Stomach (tissue), 9 donors: Measurements from ENCODE around the gene UGGT2. TPM values are rescaled to one million over a fixed set of nuclear protein-coding genes. Genes with fewer than 3 reads are reported as not detected.

Experiments
- DNase-seq, 2 donors: peaks; one replicate each; pipeline versions ENCODE4 v3.0.0 to v3.0.0-alpha.2; 2013 to 2019
- H3K27ac ChIP-seq, 5 donors: fragments of 200-600 bp in 4 of 5; sonication (generic) in 4 of 5; one replicate each; pipeline ENCODE4 v1.5.1; 2013 to 2019; ENCODE audit warnings: mild to moderate bottlenecking in 1 of 5, moderate library complexity in 1 of 5
- H3K27me3 ChIP-seq, 3 donors: fragments of 200-600 bp; sonication (generic); one replicate each; pipeline ENCODE4 v1.5.1; 2017 to 2019; ENCODE audit warnings: mixed run types in 1 of 3
- H3K36me3 ChIP-seq, 4 donors: fragments of 200-600 bp; sonication (generic); 1 replicate in 3 of 4; 2 replicates in 1 of 4; pipeline ENCODE4 v1.5.1; 2016 to 2019
- H3K4me1 ChIP-seq, 4 donors: fragments of 200-600 bp; sonication (generic); one replicate each; pipeline ENCODE4 v1.5.1; 2016 to 2019
- H3K4me3 ChIP-seq, 4 donors: fragments of 200-600 bp; sonication (generic) in 3 of 4; one replicate each; pipeline ENCODE4 v1.5.1; 2016 to 2019; ENCODE audit warnings: mild to moderate bottlenecking in 1 of 4
- H3K9me3 ChIP-seq, 4 donors: fragments of 200-600 bp; sonication (generic); one replicate each; pipeline ENCODE4 v1.5.1; 2016 to 2019
- EP300 ChIP-seq: sonication (generic); formaldehyde crosslinking; IDR thresholded peaks from one replicate; pipeline ENCODE4 v1.6.1; 2017; ENCODE audit warnings: antibody characterized with exemption
- POLR2A ChIP-seq, 4 donors: fragments of 450-650 bp; IDR thresholded peaks; one replicate each; pipeline ENCODE4 v1.6.1; 2016; ENCODE audit warnings: antibody characterized with exemption in 4 of 4, control low read depth in 2 of 4, mild to moderate bottlenecking in 1 of 4, moderate library complexity in 1 of 4
- POLR2AphosphoS5 ChIP-seq, 3 donors: sonication (generic); formaldehyde crosslinking; IDR thresholded peaks; one replicate each; pipeline ENCODE4 v1.6.1; 2016; ENCODE audit warnings: antibody characterized with exemption in 3 of 3
- WGBS, 5 donors: extraction: QIAGEN DNeasy Blood & Tissue Kit in 3 of 5; methylation state at CpG; one replicate each; pipeline versions ENCODE4 v1.1.5 to v1.1.7; 2013 to 2018; 5-methylcytosine and 5-hydroxymethylcytosine counted together
- intact Hi-C: fragments of 100-400 bp; cut with DNase I; formaldehyde crosslinking; loops from one replicate; pipeline ENCODE4 v1.15.1; 2023; ENCODE audit warnings: low total_unique reads
- polyA plus RNA-seq, 3 donors: library from polyadenylated mRNA; stranded (reverse); fragments of 200-250 nt; gene quantifications; one replicate each; pipeline ENCODE4 v1.2.3, GENCODE V29; 2013
- total RNA-seq, 5 donors: library from RNA; depleted of rRNA; stranded (reverse); fragments of >200 nt; gene quantifications; one replicate each; pipeline versions ENCODE4 v1.1.0 to v1.2.3, GENCODE V29; 2014 to 2016
- TF ChIP-seq, protein P1 (sequence below), 7 experiments: fragments of 450-650 bp in 4 of 7; fragments of 200-600 bp in 3 of 7; sonication (generic) in 3 of 7; IDR thresholded peaks; one replicate each; pipeline ENCODE4 v1.5.1; 2016 to 2019; ENCODE audit warnings: antibody characterized with exemption in 7 of 7, control low read depth in 2 of 7, mild to moderate bottlenecking in 1 of 7
- donor health status: healthy with polysubstance abuse.
- donor health status: Bipolar disorder and iron deficiency.
- donor health status: healthy.

The UGGT2 gene
- total and polyA plus RNA-seq, 8 donors, result 2.1 to 140 (median 21.6) TPM

DNA sequence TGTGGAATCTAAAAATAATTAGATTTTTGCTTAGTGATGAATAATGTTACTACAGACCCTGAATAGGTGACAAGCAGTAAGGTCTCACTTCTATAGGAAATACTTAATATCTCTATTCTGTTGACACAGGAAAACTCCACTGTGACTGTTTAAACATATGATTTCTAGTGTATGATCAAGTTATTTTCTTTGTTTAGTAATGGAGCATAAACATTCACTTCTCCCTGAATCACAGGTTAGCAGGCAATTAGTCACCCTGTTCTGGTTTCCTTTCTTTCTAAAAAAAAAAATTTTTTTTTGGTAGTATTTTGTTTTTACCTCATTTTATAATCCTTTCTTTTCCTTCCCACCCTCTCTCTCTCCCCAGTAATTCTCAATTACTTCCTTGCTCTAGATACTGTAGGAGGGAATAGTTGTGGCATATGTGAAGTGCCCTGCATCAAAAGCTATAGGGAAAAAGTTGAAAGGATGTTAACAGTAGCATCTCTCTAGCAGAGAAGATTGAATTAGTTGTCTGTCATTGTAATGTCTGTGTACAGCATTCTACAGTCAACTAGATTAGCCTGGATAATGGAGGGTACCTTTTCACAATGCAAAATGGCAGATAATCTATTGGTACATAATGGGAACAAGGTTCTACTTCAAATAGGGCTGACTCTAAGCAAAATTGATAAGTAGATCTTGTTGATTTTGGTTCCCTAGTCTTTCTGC is 40.2 kb upstream of the UGGT2 start:
- Histone ChIP-seq H3K9me3 (no peaks in the 10 kb centered on the region), H3K4me3 (no peak overlapping the region), H3K36me3 (no peaks in the 10 kb centered on the region), H3K4me1 (peaks cover 5 to 35% (median 24%) of the 10 kb centered on the region in 4 donors), H3K27me3 (peaks cover 0 to 56% (median 33%) of the 10 kb centered on the region in 3 donors), H3K27ac (no peak overlapping the region)
- intact Hi-C loops, result no loop called here
- TF ChIP-seq, protein P1, sequence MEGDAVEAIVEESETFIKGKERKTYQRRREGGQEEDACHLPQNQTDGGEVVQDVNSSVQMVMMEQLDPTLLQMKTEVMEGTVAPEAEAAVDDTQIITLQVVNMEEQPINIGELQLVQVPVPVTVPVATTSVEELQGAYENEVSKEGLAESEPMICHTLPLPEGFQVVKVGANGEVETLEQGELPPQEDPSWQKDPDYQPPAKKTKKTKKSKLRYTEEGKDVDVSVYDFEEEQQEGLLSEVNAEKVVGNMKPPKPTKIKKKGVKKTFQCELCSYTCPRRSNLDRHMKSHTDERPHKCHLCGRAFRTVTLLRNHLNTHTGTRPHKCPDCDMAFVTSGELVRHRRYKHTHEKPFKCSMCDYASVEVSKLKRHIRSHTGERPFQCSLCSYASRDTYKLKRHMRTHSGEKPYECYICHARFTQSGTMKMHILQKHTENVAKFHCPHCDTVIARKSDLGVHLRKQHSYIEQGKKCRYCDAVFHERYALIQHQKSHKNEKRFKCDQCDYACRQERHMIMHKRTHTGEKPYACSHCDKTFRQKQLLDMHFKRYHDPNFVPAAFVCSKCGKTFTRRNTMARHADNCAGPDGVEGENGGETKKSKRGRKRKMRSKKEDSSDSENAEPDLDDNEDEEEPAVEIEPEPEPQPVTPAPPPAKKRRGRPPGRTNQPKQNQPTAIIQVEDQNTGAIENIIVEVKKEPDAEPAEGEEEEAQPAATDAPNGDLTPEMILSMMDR (IDR thresholded peaks at IDR 0.05), result no peak
- TF ChIP-seq POLR2AphosphoS5 (IDR thresholded peaks at IDR 0.05) (no peak), EP300 (no peak), POLR2A (IDR thresholded peaks at IDR 0.05) (no peak)
- no peak for DNase-seq

DNA sequence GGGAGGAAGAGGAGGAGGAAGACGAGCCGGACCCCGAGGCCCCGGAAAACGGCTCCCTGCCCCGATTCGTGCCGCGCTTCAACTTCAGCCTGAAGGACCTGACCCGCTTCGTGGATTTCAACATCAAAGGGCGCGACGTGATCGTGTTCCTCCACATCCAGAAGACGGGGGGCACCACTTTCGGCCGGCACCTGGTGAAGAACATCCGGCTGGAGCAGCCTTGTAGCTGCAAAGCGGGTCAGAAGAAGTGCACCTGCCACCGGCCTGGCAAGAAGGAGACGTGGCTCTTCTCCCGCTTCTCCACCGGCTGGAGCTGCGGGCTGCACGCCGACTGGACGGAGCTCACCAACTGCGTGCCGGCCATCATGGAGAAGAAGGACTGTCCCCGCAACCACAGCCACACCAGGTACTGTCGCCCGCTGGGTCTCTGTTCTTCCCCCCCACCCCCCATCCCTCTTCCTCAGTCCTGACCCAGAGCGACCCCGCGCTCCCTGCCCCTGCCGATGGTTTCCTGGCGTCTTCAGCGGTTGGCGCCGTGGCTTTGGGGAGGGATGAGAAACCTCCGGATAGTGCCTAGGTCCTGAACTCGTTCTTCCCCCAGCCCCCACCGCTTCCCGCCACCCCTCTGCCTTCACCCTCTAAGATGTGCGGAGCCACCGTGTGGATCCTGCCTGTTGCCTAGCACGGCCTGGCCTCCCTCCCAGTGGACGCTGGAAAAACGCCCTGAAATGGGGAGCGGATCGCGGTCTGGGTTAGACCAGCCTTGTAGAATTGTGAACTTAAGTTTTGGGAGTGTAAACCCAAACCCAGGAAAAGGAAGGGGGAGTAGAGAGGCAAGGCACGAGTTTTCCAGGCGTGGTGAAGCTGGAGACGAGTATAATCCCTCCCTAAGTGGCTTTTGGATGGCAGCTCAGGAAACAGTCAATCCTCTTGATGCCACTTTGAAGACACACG is 38.2 kb upstream of the UGGT2 start:
- Histone ChIP-seq H3K27ac (peak overlapping the region in 2 of 5 donors; percentile 8 to 47), H3K4me1 (peaks cover 5 to 35% (median 24%) of the 10 kb centered on the region in 4 donors), H3K4me3 (peak overlapping the region; percentile 44 to 67 (median 58)), H3K9me3 (no peaks in the 10 kb centered on the region), H3K27me3 (peaks cover 0 to 71% (median 37%) of the 10 kb centered on the region in 3 donors), H3K36me3 (no peaks in the 10 kb centered on the region)
- DNase-seq, result peak; percentile 33 to 64
- TF ChIP-seq EP300 (no peak), POLR2A (IDR thresholded peaks at IDR 0.05) (no peak), POLR2AphosphoS5 (IDR thresholded peaks at IDR 0.05) (no peak)
- TF ChIP-seq, protein P1 (IDR thresholded peaks at IDR 0.05), result no peak
- WGBS, 5 donors, result 2 to 11% (median 3%) methylated on average over 18 to 57 of the region's 57 CpGs
- intact Hi-C loops, result no loop called here

DNA sequence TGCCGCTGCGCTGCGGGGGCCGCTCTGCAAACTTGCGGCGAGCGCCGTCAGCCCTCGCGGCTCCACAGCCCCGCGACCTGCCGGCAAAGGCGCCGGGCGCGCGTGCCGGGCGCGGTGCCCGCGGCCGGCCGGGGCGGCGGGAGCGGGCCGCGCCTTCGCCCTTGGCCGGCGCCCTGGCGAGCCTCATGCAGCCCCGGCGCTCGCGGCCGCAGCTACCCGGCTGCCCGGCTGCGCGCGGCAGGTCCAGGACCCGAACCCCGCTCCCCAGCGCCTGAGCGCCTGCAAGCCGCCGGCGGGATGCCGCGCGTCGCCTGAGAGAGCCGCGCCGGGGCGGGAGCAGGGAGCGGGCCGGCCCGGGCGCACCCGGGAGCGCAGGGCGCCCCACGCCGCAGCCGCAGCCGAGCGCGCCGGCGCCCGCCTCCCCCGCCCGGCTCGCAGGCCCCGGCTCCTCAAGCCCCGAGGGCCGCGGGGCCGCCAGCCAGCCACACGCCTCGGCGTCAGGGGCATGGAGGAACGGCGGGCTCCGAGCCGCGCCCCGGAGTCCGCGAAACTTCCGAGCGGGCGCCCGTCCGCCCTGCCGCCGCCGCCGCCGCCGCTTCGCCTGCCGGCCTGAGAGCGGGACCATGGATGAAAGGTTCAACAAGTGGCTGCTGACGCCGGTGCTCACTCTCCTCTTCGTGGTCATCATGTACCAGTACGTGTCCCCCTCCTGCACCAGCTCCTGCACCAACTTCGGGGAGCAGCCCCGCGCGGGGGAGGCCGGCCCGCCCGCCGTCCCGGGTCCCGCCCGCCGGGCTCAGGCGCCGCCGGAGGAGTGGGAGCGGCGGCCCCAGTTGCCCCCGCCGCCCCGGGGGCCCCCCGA is 37.3 kb upstream of the UGGT2 start:
- peak overlapping the region; percentile 44 to 67 (median 58) for H3K4me3 ChIP-seq
- WGBS, 5 donors, result 1 to 2% (median 1%) methylated on average over 29 to 127 of the region's 133 CpGs
- peak; percentile 28 to 65 for DNase-seq

More for the DNA sequence above, 37.3 kb upstream of the UGGT2 start:
- peaks cover 0 to 71% (median 37%) of the 10 kb centered on the region in 3 donors for H3K27me3 ChIP-seq
- H3K9me3 ChIP-seq, result no peaks in the 10 kb centered on the region
- peak overlapping the region in 3 of 5 donors; percentile 47 to 72 (median 49) for H3K27ac ChIP-seq
- no peaks in the 10 kb centered on the region for H3K36me3 ChIP-seq
- TF ChIP-seq EP300 (no peak), POLR2AphosphoS5 (IDR thresholded peaks at IDR 0.05) (no peak), POLR2A (IDR thresholded peaks at IDR 0.05) (no peak)
- TF ChIP-seq, protein P1 (IDR thresholded peaks at IDR 0.05), result no peak
- H3K4me1 ChIP-seq, result peaks cover 5 to 35% (median 24%) of the 10 kb centered on the region in 4 donors
- intact Hi-C loops, result no loop called here
